GM19240 (cell line): ENCODE results near the gene SEMA4D.

Experiments used
- DNase-seq: peaks from one replicate; pipeline ENCODE4 v3.0.0; 2011; ENCODE audit warnings: low spot score; ENCODE audit not compliant: insufficient read length

The SEMA4D gene

DNA sequence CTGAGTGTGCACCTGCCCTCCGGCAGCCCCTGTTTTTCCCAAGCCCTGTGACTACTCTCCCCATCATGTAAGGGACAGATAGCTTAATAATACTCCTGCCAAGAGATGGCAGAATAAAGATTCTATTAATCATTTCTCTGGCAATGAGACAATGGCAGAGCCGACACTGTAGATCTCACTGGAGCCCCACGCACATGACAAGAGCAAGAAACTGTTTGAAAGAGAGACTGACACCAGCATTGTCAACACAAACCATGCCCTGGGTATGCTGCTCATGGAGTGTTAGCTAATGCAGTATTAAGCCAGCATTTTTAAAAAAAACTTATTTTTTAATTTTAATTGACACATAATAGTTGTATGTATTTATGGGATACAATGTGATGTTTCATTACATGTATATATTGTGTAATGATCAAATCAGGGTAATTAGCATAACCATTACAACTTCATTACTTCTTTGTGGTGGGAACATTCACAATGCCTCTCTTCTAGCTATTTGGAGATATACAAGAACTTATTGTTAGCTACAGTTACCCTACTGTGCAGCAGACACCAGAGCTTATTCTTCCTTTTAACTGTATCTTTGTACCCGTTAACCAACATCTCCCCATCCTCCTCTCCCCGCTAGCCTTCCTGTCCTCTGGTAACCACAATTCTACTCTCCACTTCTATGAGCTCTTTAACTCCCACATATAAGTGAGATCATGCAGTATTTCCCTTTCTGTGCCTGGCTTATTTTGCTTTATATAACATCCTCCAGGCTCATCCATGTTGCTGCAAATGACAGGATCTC lies 31.5 kb upstream of the SEMA4D start:
- no peak for DNase-seq

DNA sequence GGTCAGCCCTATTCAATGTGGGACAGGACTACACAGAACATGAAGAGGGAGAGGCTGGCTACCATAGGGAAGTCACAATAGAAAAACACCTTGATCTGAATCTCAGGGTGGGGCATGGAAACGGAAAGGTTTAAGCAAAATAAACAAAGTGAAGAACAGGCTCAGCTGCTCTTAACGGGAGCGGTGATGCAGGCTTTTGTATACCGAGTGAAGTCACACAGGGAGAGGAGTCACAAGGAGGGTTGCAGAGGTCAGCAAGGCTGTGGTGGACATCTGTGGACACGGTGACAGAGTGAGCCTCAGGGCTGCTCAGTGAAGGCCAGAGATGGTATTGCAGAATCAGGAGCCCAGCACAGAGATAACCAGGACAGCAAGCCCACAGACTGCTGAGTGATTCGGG lies 30.6 kb upstream of the SEMA4D start:
- no peak for DNase-seq

DNA sequence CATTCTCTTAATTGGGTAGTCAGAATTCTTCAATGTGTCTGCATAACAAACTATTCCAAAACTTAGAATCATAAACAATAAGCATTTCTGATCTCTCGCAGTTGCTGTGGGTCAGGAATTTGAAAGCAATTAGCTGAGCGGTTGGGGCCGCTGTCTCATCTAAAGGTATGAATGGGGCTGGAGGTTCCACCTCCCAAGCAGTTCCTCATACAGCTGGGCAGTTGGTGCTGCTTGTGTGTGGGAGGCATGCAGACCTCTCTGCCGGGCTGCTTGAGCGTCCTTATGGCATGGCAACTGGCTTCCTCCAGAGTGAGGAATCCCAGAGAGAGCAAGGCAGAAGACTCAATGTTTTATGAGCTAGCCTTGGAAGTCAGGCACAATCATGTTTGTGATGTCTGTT lies 30.2 kb upstream of the SEMA4D start:
- no peak for DNase-seq

- DNase-seq: no peak
Measured at GRCh38 chr9:89527084-89527483, 29.2 kb upstream of the SEMA4D start.

GRCh38 chr9:89526667-89527066 lies 28.8 kb upstream of the SEMA4D start:
- DNase-seq: no peak

DNA sequence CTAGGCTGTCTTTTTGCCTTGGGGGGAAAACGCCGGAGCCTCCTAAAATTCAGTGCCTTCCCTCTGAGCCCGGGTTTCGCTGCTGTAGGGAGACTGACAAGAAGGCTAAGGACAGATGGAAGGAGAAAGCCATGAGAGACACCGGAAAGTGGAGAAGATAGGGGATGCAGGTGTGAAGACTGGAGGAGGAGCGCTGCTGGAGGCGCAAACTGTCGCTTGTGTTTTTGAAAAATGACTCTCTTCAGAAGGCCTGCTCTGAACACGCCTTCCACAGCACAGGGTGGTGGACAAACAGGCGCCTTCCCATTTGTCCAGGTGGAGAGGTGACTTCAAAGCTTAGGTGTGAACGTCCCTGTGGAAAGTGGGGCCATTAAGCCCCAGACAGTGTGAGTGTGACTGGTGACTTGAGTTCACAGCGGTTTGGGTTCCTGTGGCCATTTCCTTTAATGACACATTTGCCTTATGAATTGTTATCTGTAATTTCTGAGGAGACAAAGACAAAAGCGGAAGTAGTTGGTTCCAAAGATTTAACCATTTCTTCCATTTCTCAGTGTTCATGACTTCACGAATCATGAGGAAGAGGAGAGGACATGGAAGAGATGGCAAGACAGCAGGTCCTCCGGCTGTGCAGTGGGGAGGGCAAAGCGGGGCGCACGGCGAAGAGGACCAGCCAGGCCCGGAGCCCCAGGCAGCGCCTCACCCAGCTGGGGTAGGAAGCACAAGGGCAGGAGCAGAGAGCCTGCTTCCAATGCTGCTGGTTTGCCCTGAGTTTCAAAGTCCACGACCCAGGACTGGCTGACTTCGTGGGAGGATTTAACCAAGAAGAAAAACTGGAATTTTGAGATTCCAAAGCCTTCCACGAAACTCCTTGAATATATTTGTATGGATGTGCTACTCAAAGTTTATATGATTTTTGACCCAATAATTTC lies 27.8 kb upstream of the SEMA4D start:
- DNase-seq: no peak

DNA sequence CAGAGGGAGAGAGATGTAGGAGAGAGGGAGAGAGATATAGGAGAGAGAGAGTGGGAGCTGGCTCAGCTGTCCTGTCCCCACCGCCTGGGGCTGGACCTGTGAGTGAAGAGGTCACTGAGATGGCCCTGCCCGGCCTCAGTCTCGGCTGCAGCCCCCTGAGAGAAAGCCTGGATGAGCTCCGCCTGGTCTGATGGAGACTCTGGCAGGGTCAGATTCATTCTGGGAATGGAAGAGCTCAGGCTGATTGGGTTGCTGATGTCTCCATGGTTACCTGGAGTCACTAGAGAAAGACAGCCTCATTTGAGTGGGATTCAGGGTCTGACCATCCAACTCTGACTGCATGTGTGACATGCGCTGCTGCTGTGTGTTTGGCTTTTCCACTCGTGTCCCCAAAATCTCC lies 27.1 kb upstream of the SEMA4D start:
- no peak for DNase-seq

DNA sequence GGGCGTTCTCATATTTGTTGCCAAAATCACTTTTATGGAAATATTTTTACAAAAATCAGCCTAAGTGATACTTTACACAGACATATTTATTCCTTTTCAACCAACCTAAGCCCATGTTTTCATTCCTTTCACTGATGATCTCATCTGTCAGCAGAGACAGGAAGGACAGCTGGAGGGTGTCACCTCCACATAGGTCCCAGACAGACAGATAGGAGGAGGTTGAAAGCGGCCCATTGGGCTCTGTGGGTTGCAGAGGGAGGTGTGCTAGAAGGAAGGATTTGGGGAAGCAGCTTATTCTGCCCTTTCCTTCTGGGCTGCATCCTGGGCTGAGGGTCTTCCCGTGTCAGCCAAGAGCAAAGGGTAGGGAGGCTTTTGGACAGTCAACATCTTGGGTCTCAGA lies 26.0 kb upstream of the SEMA4D start:
- DNase-seq: peak; percentile 38

DNA sequence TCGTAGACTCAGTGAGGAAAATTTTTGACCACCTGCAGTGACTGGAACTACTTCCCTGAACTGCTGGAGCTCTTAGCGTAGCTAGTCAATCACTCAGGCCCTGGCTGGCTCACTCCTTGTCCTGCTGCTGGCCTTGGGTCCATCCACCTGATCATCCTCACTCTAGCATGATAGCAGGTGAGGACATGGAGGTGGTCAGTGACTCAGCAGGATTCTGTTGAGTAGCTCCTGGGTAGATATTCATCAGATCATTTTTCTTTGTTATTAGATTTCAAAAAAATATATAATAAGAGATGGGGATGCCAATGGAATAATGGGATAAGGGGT lies 25.0 kb upstream of the SEMA4D start:
- DNase-seq: no peak

GRCh38 chr9:89522261-89522958 lies 24.5 kb upstream of the SEMA4D start:
- DNase-seq: peak; percentile 84

DNA sequence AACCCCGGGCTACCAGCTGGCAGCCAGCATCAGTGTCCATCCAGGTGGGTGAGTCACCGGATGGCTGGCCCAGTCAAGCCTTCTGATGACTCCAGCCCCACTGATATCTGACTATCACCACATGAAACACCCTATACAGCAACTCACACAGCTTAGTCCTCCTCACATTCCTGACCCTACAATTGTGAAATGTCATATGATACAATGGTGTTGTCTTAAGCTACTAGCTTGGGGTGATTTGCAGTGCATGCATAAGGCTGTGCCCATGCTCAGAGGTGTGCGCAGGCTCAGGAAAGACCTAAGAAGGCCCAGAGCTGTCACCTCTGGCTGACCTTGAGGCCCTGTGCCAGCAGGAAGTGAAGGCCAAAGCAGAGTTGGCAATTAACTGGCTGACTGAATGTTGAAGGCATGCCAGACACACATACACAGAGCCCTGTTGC lies 21.5 kb upstream of the SEMA4D start:
- DNase-seq: no peak

- DNase-seq: no peak
Measured at GRCh38 chr9:89518466-89519365, 20.8 kb upstream of the SEMA4D start.

DNA sequence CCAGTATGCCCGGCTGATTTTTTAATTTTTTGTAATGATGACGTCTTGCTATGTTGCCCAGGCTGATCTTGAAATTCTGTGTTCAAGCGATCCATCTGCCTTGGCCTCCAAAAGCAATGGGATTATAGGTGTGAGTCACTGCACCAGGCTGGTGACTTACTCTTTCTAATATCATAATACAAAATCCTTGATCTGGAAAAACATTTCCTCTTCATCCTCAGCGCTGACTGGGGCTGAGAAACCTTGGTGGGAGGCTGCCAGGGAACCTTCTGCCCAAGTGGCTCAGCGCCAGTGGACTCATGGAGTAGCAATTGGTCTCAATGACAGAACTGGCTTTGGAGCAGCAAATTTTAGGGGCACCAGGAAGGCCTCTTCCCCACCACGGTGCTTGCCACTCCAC lies 17.5 kb upstream of the SEMA4D start:
- DNase-seq: no peak

- DNase-seq: no peak
Measured at GRCh38 chr9:89514956-89515355, 17.0 kb upstream of the SEMA4D start.

DNA sequence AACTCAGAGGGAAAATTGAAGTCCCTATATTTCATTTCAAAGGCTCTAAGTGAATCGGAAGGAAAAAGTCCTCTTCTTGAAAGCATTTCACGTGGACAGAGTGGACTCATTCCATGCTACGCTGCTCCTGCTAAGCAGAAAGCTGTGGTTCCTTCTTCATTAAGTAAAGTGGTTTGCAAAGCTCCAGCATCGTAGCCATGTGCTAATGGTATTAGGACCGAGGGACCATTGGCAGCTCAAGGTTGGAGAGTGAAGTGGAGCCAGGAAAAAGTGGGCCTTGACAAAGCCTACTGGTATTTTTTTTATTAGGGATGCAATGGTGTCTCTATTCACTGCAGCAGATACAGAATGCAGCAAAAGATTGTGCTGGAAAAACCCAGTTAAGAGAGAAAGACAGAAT lies 16.4 kb upstream of the SEMA4D start:
- no peak for DNase-seq

DNA sequence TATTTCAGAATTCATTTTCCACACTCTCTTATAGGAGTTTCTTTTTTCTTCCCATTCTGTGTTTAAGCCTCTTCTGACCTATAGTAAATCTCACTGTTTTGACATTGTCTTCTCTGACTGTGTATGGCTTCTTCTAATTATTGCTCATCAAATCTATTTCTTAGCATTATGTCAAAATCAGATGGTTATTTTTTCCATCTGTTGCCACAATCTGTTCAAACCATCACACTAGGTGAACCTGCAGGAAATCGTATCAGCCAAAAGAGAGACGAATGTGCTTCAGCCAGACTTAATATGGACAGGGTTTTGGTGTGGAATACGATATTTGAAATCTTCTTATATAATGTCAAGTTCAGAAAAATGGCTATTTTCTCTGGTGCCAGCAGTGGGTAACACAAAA lies 15.9 kb upstream of the SEMA4D start:
- DNase-seq: no peak

DNA sequence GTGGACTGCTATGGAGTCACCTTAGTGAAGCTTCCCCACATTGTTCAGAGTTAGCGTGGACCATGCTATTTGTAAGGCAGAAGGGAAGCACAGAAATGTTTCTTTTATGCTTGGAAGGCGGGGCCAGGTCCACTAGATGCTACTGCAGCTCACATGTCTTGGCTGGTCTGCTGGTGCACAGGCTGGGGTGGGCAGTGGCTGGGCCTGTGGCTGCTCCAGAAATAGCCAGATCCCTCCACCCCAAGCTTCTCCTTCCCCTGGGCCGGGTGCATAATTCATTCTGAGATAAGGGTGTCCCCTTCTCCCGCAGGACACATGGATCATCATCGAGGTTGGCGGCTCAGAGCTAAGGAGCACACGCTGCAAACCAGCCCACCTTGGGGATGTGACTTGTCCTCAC lies 14.5 kb upstream of the SEMA4D start:
- no peak for DNase-seq

- DNase-seq: no peak
Measured at GRCh38 chr9:89508951-89509615, 11.2 kb upstream of the SEMA4D start.

DNA sequence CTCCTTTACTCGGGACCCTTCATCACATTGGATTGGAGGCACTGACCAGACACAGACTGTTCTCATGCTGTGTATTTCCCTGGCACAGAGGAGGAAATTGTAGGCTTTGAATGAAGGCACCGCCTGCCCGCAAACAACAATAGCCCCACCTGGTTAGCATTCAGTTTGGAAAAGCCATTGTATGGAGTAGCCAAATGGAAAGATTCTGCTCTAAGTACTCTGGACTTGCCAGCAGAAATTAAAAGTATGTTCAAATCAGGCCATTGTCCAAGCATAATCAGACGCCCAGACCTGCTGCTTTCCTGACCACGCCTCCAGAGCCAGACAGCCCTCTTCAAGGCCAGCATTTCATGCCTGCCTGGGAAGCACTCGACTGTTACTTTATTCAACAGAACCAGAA lies 8.0 kb upstream of the SEMA4D start:
- DNase-seq: no peak

- no peak for DNase-seq
Measured at GRCh38 chr9:89505048-89505447, 7.1 kb upstream of the SEMA4D start.

DNA sequence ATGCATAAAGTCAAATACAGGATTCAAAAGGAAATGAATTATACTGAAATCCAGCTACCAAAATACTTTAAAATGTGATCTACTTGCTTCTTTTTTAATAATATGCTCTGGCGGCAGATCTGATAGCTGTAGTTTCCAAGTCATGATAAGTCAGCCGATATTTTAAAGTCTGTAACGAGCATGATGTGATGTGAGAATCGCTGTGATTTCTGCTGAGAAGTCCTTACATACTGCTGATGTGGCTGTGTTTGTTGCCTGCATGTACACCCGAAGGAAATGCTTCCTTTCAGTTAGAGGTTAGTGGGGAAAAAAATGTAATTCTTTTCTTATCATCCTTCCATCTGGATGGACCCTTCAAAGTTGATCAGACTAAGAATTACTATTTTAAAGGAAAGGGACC lies 4.8 kb upstream of the SEMA4D start:
- DNase-seq: no peak
